K562 (cell line): ENCODE data around the gene HOXB3. TPM values are rescaled to one million over a fixed set of nuclear protein-coding genes. Genes with fewer than 3 reads are reported as not detected.

ENCODE experiments used
- ATAC-seq: fragments of 200-7000 bp; cut with Tn5 transposase; 3 replicates; pipeline ENCODE4 v1.9.1; 2020; ENCODE audit warnings: moderate library complexity
- BruUV-seq: library from RNA; stranded (reverse); fragments of 400-500 nt; replicated peaks from 2 replicates; lab custom pipeline; 2021; lab: Mats Ljungman, UMichigan
- CTCF ChIA-PET: fragments of 300-600 bp; formaldehyde crosslinking; extraction: SDS; loops from one replicate; lab custom pipeline; 2021; ENCODE audit warnings: low intra/inter-chr PET ratio; lab: Yijun Ruan, JAX
- POLR2A ChIA-PET: fragments of 300-600, 350-650 bp; sonication (Branson Sonifier 250); formaldehyde crosslinking; extraction: SDS; loops from one replicate; lab custom pipeline; 2021; ENCODE audit warnings: antibody characterized with exemption, inconsistent platforms; lab: Yijun Ruan, JAX
- DNase-seq, 4 experiments: peaks; one replicate each; pipeline versions ENCODE4 v3.0.0 to v3.0.0-alpha.2; 2011 to 2018; ENCODE audit warnings: low spot score in 3 of 4, mixed read lengths in 3 of 4; ENCODE audit errors: extremely low read depth in 1 of 4
- FAIRE-seq: peaks from 2 replicates; lab custom pipeline; 2011; peaks lifted over from hg19 to GRCh38; lab: Jason Lieb, UNC
- H2AFZ ChIP-seq: 2 replicates; pipeline ENCODE4 v1.6.0; 2011; ENCODE audit warnings: low read depth, low read length, control low read depth, inconsistent platforms
- H3K27ac ChIP-seq: fragments of 200-600 bp; 3 replicates; pipeline ENCODE4 v1.8.0; 2011; ENCODE audit warnings: low read depth, mild to moderate bottlenecking, control low read depth, inconsistent platforms, low read length, moderate library complexity, mixed read lengths; ENCODE audit errors: extremely low read depth
- H3K27me3 ChIP-seq, 2 experiments: fragments of 300-600 bp in 1 of 2; 2 replicates in 1 of 2; 3 replicates in 1 of 2; pipeline versions ENCODE4 v1.6.0 to v1.8.0; 2011; ENCODE audit warnings: inconsistent platforms in 2 of 2, low read length in 2 of 2, mild to moderate bottlenecking in 1 of 2, mixed read lengths in 1 of 2, moderate library complexity in 1 of 2; ENCODE audit not compliant: control insufficient read depth in 2 of 2, insufficient read depth in 2 of 2
- H3K36me3 ChIP-seq: fragments of 300-600 bp; 3 replicates; pipeline ENCODE4 v1.8.0; 2011; ENCODE audit warnings: mild to moderate bottlenecking, low read length, inconsistent platforms; ENCODE audit not compliant: control insufficient read depth, insufficient read depth
- H3K4me1 ChIP-seq, 2 experiments: fragments of 200-600 bp in 1 of 2; replicated peaks in 1 of 2; 2 replicates in 1 of 2; 3 replicates in 1 of 2; pipeline versions ENCODE4 v1.5.1 to v1.8.0; 2011; ENCODE audit warnings: inconsistent platforms in 2 of 2, low read length in 2 of 2, mild to moderate bottlenecking in 1 of 2, mixed read lengths in 1 of 2, moderate library complexity in 1 of 2; ENCODE audit not compliant: control insufficient read depth in 2 of 2, insufficient read depth in 2 of 2
- H3K4me2 ChIP-seq: 2 replicates; pipeline ENCODE4 v1.6.1; 2011; ENCODE audit warnings: low read length, control low read depth, inconsistent platforms, mixed read lengths; ENCODE audit not compliant: insufficient read depth
- H3K4me3 ChIP-seq: fragments of 200-600 bp; sonication (generic), shearing (Covaris generic); 2 replicates; pipeline ENCODE4 v1.5.1; 2016; ENCODE audit warnings: control low read depth, inconsistent platforms
- H3K79me2 ChIP-seq: fragments of 200-600 bp; 3 replicates; pipeline ENCODE4 v1.8.0; 2011; ENCODE audit warnings: low read length, inconsistent platforms; ENCODE audit not compliant: control insufficient read depth, insufficient read depth
- H3K9ac ChIP-seq, 2 experiments: 2 replicates each; pipeline versions ENCODE4 v1.6.0 to v1.6.1; 2011; ENCODE audit warnings: low read depth in 2 of 2, low read length in 2 of 2, control low read depth in 1 of 2, inconsistent platforms in 1 of 2, mild to moderate bottlenecking in 1 of 2, mixed read lengths in 1 of 2; ENCODE audit not compliant: insufficient read depth in 1 of 2
- H3K9me1 ChIP-seq: one replicate; pipeline ENCODE4 v1.6.0; 2011; ENCODE audit warnings: inconsistent platforms, mild to moderate bottlenecking, low read length, moderate library complexity; ENCODE audit not compliant: control insufficient read depth, insufficient read depth
- H3K9me3 ChIP-seq: replicated peaks from 2 replicates; pipeline ENCODE4 v1.5.1; 2011; ENCODE audit warnings: low read depth, low read length, inconsistent platforms; ENCODE audit not compliant: control insufficient read depth, insufficient read depth
- H4K20me1 ChIP-seq: replicated peaks from 2 replicates; pipeline ENCODE4 v1.6.1; 2011; ENCODE audit warnings: low read length, inconsistent platforms, mixed read lengths; ENCODE audit not compliant: control insufficient read depth, insufficient read depth
- KDM5B ChIP-seq: fragments of 200-600 bp; sonication (generic); IDR thresholded peaks from 2 replicates; pipeline ENCODE4 v1.6.1; 2012; ENCODE audit warnings: low read depth, mild to moderate bottlenecking, moderate library complexity, low read length, control low read depth, inconsistent platforms; ENCODE audit not compliant: insufficient replicate concordance
- TEAD4 ChIP-seq, 2 experiments: sonication (generic) in 1 of 2; formaldehyde crosslinking in 1 of 2; IDR thresholded peaks; 2 replicates each; pipeline versions ENCODE4 v1.6.1 to v1.8.0; 2012 to 2022; ENCODE audit warnings: borderline replicate concordance in 1 of 2, inconsistent platforms in 1 of 2, low read length in 1 of 2, mild to moderate bottlenecking in 1 of 2, missing genetic modification reagents in 1 of 2
- WGBS: fragments of 100-300 bp; shearing (Covaris generic); methylation state at CpG from one replicate; pipeline ENCODE4 v1.1.6; 2016; ENCODE audit warnings: low coverage, mixed read lengths; ENCODE audit not compliant: insufficient coverage; ENCODE audit errors: missing lambda C conversion rate; 5-methylcytosine and 5-hydroxymethylcytosine counted together
- in situ Hi-C: fragments of 300-500 bp; cut with MboI; formaldehyde crosslinking; loops from 4 replicates; pipeline ENCODE4 v1.15.0; 2018; ENCODE audit warnings: inconsistent platforms, mixed read lengths
- intact Hi-C: fragments of 100-400 bp; cut with micrococcal nuclease; formaldehyde crosslinking; loops from 2 replicates; pipeline ENCODE4 v1.14.2; 2022
- polyA plus RNA-seq, 8 experiments: library from polyadenylated mRNA; depleted of rRNA in 4 of 8; stranded (reverse) in 5 of 8; unstranded in 3 of 8; fragments of >200 nt; fragmentation: Nextera tagmentation in 2 of 8; fragmentation: Illumina TruSeq in 1 of 8; extraction: Ambion mirVana in 2 of 8; extraction: Trizol in 1 of 8; gene quantifications; 2 replicates each; pipeline versions ENCODE4 v1.2.1 to v1.2.3, GENCODE V29; 2011 to 2014; ENCODE audit warnings: inconsistent platforms in 1 of 8, missing spikeins in 1 of 8
- total RNA-seq, 7 experiments: library from RNA; depleted of rRNA in 6 of 7; stranded (reverse); fragments of >200 nt in 6 of 7; fragmentation: Illumina TruSeq in 2 of 7; extraction: Trizol in 2 of 7; gene quantifications; 2 replicates each; pipeline versions ENCODE4 v1.2.1 to v1.2.3, GENCODE V29; 2011 to 2021; ENCODE audit warnings: low replicate concordance in 1 of 7
- TF ChIP-seq, protein P1 (sequence below), 2 experiments: IDR thresholded peaks; 2 replicates each; pipeline ENCODE4 v1.6.1; 2012; ENCODE audit warnings: improper control_type of control experiment in 2 of 2, low read depth in 2 of 2, low read length in 2 of 2, borderline replicate concordance in 1 of 2
- TF ChIP-seq, protein P2 (sequence below), 3 experiments: fragments of 200-800 bp in 1 of 3; fragments of 250-450 bp in 1 of 3; fragments of 450-650 bp in 1 of 3; sonication (Bioruptor Pico) in 1 of 3; sonication (Bioruptor generic) in 1 of 3; formaldehyde crosslinking in 1 of 3; IDR thresholded peaks; 2 replicates each; pipeline versions ENCODE4 v1.6.1 to v1.8.0; 2016 to 2022; ENCODE audit warnings: mild to moderate bottlenecking in 2 of 3, missing genetic modification characterization in 2 of 3, missing compliant biosample characterization in 1 of 3, moderate library complexity in 1 of 3

HOXB3 gene
- total and polyA plus RNA-seq, 9 of the 15 experiments (the other 6 are each of a cell fraction or from before 2014, with no cell fraction given), result 2.4 to 41.3 (median 20.2) TPM

DNA sequence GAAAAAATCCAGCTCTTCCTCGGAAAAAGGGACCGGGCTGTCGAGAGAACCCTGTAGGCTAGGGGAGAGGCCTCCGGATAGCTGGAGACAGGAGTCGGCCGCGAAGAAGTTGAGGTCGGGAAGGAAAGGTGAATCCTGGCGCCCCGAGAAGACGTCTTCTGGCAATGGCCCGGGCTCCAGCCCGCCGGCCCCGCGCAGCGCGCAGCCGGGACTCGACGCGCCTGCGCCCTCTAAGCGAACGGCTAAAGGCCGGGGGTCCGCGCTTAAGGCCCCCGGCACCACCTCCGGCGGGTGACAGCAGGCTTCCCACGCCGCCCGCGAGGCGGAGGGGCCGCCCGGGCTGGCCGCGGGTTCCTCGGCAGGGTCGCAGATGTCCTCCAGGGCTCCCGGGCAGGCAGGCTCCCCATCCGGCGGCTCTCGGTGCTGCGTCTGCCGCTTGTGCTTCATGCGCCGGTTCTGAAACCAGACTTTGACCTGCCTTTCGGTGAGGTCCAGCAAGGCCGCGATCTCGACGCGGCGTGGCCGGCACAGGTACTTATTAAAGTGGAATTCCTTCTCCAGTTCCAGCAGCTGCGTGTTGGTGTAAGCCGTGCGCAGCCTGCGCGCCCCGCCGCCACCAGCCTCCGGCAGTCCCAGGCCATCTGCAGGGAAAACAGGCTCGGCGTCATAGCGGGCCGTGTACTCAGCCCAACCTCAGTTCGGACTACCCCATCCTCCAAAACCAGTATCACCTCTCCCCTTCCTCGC lies 46.8 kb downstream of the HOXB3 start:
- CTCF ChIA-PET, result no interaction called here
- Histone ChIP-seq H2AFZ (no peak overlapping the region), H3K36me3 (peaks cover 20% of the 10 kb centered on the region; the same call in 1 of the 3 replicates), H3K9ac (peak overlapping the region; percentile 93 to 99), H3K4me3 (peak overlapping the region; percentile 90), H3K27ac (peak overlapping the region; percentile 95), H3K79me2 (peaks cover 79% of the 10 kb centered on the region), H3K27me3 (no peaks in the 10 kb centered on the region), H3K4me2 (peak overlapping the region; percentile 81), H3K9me1 (no peaks in the 10 kb centered on the region), H3K4me1 (peaks cover 21 to 36% of the 10 kb centered on the region in 2 experiments), H4K20me1 (no peaks in the 10 kb centered on the region), H3K9me3 (no peaks in the 10 kb centered on the region)
- no TSS peak for BruUV-seq
- in situ Hi-C loops (no loop called here), intact Hi-C loops (loop anchor here (5.0 kb wide), 1 partner anchor 51 kb away; no protein-coding TSS in a partner anchor)
- peak in 3 of 4 experiments; percentile 63 to 79 (median 64) for DNase-seq
- WGBS, result 1% methylated on average over 43 of the region's 72 CpGs
- ATAC-seq, result peak; percentile 27
- POLR2A ChIA-PET, result interaction anchor here (0.6 kb wide), 3 partner anchors 13 to 108 kb away, joined by 3 read pairs; no protein-coding TSS in a partner anchor
- FAIRE-seq, result no peak
- TF ChIP-seq, protein P1, sequence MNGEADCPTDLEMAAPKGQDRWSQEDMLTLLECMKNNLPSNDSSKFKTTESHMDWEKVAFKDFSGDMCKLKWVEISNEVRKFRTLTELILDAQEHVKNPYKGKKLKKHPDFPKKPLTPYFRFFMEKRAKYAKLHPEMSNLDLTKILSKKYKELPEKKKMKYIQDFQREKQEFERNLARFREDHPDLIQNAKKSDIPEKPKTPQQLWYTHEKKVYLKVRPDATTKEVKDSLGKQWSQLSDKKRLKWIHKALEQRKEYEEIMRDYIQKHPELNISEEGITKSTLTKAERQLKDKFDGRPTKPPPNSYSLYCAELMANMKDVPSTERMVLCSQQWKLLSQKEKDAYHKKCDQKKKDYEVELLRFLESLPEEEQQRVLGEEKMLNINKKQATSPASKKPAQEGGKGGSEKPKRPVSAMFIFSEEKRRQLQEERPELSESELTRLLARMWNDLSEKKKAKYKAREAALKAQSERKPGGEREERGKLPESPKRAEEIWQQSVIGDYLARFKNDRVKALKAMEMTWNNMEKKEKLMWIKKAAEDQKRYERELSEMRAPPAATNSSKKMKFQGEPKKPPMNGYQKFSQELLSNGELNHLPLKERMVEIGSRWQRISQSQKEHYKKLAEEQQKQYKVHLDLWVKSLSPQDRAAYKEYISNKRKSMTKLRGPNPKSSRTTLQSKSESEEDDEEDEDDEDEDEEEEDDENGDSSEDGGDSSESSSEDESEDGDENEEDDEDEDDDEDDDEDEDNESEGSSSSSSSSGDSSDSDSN (IDR thresholded peaks at IDR 0.05; ENCODE audit: borderline replicate concordance in 1 of 2, low read depth in 2 of 2, low read length in 2 of 2), result peak; percentile 95 to 96
- TF ChIP-seq KDM5B, result peak; percentile 37
- TF ChIP-seq TEAD4 (IDR thresholded peaks at IDR 0.05; ENCODE audit: low read length), result no peak
- TF ChIP-seq TEAD4 (CRISPR knock-in tag; IDR thresholded peaks at IDR 0.05; ENCODE audit: borderline replicate concordance), result no peak
- TF ChIP-seq, protein P2, sequence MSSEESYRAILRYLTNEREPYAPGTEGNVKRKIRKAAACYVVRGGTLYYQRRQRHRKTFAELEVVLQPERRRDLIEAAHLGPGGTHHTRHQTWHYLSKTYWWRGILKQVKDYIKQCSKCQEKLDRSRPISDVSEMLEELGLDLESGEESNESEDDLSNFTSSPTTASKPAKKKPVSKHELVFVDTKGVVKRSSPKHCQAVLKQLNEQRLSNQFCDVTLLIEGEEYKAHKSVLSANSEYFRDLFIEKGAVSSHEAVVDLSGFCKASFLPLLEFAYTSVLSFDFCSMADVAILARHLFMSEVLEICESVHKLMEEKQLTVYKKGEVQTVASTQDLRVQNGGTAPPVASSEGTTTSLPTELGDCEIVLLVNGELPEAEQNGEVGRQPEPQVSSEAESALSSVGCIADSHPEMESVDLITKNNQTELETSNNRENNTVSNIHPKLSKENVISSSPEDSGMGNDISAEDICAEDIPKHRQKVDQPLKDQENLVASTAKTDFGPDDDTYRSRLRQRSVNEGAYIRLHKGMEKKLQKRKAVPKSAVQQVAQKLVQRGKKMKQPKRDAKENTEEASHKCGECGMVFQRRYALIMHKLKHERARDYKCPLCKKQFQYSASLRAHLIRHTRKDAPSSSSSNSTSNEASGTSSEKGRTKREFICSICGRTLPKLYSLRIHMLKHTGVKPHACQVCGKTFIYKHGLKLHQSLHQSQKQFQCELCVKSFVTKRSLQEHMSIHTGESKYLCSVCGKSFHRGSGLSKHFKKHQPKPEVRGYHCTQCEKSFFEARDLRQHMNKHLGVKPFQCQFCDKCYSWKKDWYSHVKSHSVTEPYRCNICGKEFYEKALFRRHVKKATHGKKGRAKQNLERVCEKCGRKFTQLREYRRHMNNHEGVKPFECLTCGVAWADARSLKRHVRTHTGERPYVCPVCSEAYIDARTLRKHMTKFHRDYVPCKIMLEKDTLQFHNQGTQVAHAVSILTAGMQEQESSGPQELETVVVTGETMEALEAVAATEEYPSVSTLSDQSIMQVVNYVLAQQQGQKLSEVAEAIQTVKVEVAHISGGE (CRISPR knock-in tag; IDR thresholded peaks at IDR 0.05), result 0 out of 6 replicates have a peak, but pooled peaks of 1 of the 3 experiments have one; percentile 14
